ENCODE measurements around the gene BLTP3A.
"Not testable (repeated sequence)": the region's sequence is repeated elsewhere in the genome, so short reads cannot be mapped to it uniquely, and the experiment has no call there.

Gene BLTP3A, protein sequence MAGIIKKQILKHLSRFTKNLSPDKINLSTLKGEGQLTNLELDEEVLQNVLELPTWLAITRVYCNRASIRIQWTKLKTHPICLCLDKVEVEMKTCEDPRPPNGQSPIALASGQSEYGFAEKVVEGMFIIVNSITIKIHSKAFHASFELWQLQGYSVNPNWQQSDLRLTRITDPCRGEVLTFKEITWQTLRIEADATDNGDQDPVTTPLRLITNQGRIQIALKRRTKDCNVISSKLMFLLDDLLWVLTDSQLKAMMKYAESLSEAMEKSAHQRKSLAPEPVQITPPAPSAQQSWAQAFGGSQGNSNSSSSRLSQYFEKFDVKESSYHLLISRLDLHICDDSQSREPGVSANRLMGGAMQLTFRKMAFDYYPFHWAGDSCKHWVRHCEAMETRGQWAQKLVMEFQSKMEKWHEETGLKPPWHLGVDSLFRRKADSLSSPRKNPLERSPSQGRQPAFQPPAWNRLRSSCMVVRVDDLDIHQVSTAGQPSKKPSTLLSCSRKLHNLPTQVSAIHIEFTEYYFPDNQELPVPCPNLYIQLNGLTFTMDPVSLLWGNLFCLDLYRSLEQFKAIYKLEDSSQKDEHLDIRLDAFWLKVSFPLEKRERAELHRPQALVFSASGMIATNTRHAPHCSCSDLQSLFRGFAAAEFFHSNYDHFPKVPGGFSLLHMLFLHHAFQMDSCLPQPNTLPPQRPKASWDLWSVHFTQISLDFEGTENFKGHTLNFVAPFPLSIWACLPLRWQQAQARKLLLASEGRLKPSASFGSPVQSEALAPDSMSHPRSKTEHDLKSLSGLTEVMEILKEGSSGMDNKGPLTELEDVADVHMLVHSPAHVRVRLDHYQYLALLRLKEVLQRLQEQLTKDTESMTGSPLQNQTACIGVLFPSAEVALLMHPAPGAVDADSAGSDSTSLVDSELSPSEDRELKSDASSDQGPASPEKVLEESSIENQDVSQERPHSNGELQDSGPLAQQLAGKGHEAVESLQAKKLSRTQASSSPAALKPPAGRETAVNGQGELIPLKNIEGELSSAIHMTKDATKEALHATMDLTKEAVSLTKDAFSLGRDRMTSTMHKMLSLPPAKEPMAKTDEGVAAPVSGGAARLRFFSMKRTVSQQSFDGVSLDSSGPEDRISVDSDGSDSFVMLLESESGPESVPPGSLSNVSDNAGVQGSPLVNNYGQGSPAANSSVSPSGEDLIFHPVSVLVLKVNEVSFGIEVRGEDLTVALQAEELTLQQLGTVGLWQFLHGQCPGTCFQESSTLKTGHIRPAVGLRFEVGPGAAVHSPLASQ (N-terminal part only)

GRCh38 chr6:34791701-34792604 is at the start of gene BLTP3A:
Gene BLTP3A, plus strand, starts transcription at chr6:34792083. Its CDS starts 168 bp downstream, at chr6:34792251.
- DNase-seq (ENCODE audit: low read depth) = peak; percentile 48

DNA sequence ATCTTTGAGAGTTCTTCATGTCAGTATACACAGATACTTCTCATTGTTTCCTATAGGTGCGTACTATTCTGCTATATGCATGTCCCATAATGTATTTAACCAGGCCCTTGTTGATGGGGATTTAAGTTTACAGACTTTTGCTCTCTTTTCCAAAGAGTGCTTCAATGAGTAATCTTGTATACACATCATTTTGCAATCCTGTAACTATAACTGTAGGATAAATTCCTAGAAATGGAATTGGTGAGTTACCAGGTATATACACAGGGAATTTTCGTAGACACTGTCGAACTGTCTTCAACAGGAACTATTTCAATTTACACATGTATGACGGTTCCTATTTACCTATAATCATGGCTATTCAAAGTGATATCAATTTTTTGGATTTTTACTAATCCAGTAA is 49.8 kb upstream of the BLTP3A start:
- DNase-seq (ENCODE audit: low read depth) = no peak

GRCh38 chr6:34743625-34744293 is 48.1 kb upstream of the BLTP3A start:
- DNase-seq (ENCODE audit: low read depth) = no peak

DNA sequence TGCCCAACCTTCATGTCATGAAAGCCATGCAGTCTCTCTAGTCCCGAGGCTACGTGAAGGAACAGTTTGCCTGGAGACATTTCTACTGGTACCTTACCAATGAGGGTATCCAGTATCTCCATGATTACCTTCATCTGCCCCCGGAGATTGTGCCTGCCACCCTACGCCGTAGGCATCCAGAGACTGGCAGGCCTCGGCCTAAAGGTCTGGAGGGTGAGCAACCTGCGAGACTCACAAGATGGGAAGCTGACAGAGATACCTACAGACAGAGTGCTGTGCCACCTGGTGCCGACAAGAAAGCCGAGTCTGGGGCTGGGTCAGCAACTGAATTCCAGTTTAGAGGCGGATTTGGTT is 47.6 kb upstream of the BLTP3A start:
- not testable (repeated sequence) for DNase-seq (ENCODE audit: low read depth)

GRCh38 chr6:34745277-34746103 is 46.4 kb upstream of the BLTP3A start:
- no peak for DNase-seq (ENCODE audit: low read depth)

DNA sequence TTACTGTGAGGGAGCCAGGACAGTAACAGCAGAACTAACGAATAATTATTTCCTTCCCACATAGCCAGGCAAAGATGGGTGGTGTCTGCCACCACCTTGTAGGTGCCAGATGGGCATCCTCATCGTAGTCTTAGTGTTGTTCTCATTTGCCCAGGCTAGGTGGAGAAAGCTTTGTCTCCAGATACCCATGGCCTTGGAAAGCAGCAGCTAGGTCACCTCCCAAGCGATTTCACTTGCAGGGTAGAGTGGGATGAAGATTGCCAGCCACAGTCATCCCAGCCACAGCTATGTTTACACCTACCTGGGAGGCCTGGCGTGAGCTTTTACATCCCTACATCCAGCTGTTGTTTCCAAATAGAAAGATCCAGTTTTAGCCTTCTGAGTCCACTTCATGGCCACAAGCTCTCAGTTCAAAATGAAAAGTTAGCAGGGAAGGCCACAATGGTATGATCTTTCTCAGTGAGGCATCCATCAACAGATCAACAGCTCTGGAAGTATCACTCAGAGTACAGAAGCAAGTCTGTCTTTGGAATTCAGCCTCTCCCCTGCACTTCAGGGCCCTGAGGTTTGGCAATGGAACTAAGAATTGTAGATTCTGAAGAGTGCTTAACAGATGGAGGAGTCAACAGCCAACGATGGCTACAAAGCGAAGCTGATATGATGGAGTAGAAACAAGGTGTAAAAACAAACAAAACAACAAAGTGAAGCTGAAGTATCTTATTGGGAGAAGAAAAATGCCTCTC is 45.6 kb upstream of the BLTP3A start:
- no peak for DNase-seq (ENCODE audit: low read depth)

DNA sequence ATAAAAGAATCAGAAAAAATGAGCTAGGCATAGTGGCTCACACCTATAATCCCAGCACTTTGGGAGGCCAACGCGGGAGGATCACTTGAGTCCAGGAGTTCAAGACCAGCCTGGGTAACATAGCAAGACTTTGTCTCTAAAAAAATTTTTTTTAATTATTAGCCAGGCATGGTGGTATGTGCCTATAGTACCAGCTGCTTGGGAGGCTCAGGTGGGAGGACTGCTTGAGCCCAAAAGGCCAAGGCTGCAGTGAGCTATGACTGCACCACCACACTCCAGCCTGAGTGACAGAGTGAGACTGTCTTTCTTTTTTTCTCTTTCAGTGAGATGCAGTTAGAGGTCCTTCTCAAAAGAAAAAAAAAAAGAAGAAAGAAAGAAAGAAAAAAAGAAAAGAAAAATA is 43.1 kb upstream of the BLTP3A start:
- DNase-seq (ENCODE audit: low read depth) = no peak

DNA sequence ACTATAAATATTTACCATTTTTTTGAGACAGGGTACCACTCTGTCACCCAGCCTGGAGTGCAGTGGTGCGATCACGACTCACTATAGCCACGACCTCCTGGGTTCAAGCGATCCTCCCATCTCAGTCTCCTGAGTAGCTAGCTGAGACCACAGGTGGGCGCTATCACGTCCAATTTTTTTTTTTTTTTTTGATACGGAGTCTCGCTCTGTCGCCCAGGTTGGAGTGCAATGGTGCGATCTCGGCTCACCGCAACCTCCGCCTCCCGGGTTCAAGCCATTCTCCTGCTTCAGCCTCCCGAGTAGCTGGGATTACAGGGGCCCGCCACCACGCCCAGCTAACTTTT is 35.4 kb upstream of the BLTP3A start:
- peak; percentile 1 for DNase-seq (ENCODE audit: low read depth)

GRCh38 chr6:34757687-34758274 is 34.1 kb upstream of the BLTP3A start:
- no peak for DNase-seq (ENCODE audit: low read depth)

DNA sequence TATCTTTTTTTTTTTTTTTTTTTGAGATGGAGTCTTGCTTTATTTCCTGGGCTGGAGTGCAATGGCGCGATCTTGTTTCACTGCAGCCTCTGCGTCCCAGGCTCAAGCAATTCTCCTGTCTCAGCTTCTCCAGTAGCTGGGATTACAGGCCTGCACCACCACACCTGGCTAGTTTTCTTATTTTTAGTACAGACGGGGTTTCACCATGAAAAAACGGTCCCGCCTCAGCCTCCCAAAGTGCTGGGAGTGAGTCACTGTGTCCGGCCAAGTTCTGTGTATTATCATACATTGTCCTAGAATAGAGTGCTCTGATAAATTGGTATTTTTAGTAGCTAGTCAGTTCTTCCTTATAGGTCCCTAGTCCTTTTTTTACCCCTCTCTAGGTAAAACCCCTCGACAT is 31.8 kb upstream of the BLTP3A start:
- DNase-seq (ENCODE audit: low read depth) = no peak

DNA sequence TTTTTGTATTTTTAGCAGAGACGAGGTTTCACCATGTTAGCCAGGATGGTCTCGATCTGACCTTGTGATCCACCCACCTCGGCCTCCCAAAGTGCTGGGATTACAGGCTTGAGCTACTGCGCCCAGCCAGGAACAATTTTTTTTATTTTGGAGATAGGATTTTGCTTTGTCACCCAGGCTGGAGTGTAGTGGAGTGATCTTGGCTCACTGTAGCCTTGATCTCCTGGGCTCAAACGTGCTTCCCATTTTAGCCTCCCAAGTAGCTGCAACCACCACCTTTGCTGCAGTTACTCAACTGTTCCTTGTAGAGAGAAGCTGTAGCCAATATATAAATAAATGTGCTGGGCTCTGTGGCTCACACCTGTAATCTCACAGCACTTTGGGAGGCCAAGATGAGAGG is 30.2 kb upstream of the BLTP3A start:
- not testable (repeated sequence) for DNase-seq (ENCODE audit: low read depth)

GRCh38 chr6:34768148-34768547 is 23.7 kb upstream of the BLTP3A start:
- DNase-seq (ENCODE audit: low read depth) = no peak

GRCh38 chr6:34771727-34772126 is 20.2 kb upstream of the BLTP3A start:
- DNase-seq (ENCODE audit: low read depth) = no peak

DNA sequence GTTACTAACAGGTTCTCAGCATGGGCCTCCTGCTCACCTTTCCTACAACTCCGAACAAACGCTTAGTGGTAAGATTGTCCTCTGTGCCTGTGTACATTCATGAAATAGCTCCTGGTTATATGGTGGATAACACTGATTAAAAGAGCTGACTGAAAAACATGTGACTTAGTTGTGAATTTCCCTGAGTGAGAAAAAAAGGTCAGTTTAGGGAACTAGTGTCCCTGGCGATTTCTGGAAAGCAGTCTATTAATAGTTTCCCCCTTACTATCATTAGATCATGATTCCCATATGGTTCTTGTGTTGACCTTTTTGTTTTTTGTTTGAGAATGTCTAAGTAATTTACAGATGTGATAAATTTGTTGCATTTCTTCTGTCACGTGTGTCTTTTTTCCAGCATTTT is 18.9 kb upstream of the BLTP3A start:
- no peak for DNase-seq (ENCODE audit: low read depth)

GRCh38 chr6:34773916-34774315 is 18.0 kb upstream of the BLTP3A start:
- no peak for DNase-seq (ENCODE audit: low read depth)

- no peak for DNase-seq (ENCODE audit: low read depth)
These were observed 16.9 kb upstream of the BLTP3A start for GRCh38 chr6:34774967-34775366.

DNA sequence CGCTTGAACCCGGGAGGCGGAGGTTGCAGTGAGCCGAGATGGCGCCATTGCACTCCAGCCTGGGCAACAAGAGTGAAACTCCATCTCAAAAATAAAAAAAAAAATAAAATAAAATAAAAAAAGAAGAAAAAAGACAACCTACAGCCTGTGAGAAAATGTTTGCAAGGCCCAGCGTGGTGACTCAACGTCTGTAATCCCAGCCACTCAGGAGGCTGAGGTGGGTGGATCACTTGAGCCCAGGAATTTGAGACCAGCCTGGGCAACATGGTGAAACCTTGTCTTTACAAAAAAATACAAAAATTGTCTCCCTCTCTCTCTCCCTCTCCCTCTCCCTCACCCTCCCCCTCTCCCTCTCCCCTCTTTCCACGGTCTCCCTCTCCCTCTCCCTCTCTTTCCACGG is 6.5 kb upstream of the BLTP3A start:
- not testable (repeated sequence) for DNase-seq (ENCODE audit: low read depth)

GRCh38 chr6:34787152-34787551 is 4.7 kb upstream of the BLTP3A start:
- DNase-seq (ENCODE audit: low read depth) = not testable (repeated sequence)

GRCh38 chr6:34788111-34788510 is 3.8 kb upstream of the BLTP3A start:
- no peak for DNase-seq (ENCODE audit: low read depth)

Data from T-helper 22 cell (primary cell).